Keratinocyte (primary cell): ENCODE measurements around the gene MYOCOS. TPM values are rescaled to one million over a fixed set of nuclear protein-coding genes. Genes with fewer than 3 reads are reported as not detected.

Source experiments
- DNase-seq: peaks from one replicate; pipeline ENCODE4 v3.0.0-alpha.2; 2011; ENCODE audit warnings: low read depth, missing footprints, low spot score
- FAIRE-seq: peaks from 2 replicates; lab custom pipeline; 2011; peaks lifted over from hg19 to GRCh38; lab: Jason Lieb, UNC
- H2AFZ ChIP-seq: 2 replicates; pipeline ENCODE4 v1.6.0; 2012; ENCODE audit warnings: low read length, control low read depth, inconsistent platforms; ENCODE audit not compliant: control insufficient read depth
- H3K27ac ChIP-seq: 2 replicates; pipeline ENCODE4 v1.5.1; 2011; ENCODE audit warnings: low read length; ENCODE audit not compliant: control insufficient read depth, insufficient read depth
- H3K27me3 ChIP-seq: 3 replicates; pipeline ENCODE4 v1.6.0; 2011; ENCODE audit warnings: low read length; ENCODE audit not compliant: control insufficient read depth, insufficient read depth; ENCODE audit errors: extremely low read depth
- H3K36me3 ChIP-seq, 2 experiments: 2 replicates in 1 of 2; 3 replicates in 1 of 2; pipeline ENCODE4 v1.5.1; 2011; ENCODE audit warnings: low read length in 2 of 2, mild to moderate bottlenecking in 1 of 2; ENCODE audit not compliant: control insufficient read depth in 2 of 2, insufficient read depth in 2 of 2; ENCODE audit errors: extremely low read depth in 1 of 2
- H3K4me1 ChIP-seq: 3 replicates; pipeline ENCODE4 v1.5.1; 2011; ENCODE audit warnings: low read length; ENCODE audit not compliant: control insufficient read depth, insufficient read depth; ENCODE audit errors: extremely low read depth
- H3K4me2 ChIP-seq: 3 replicates; pipeline ENCODE4 v1.6.0; 2011; ENCODE audit warnings: low read depth, low read length; ENCODE audit not compliant: control insufficient read depth, insufficient read depth; ENCODE audit errors: extremely low read depth
- H3K4me3 ChIP-seq, 3 experiments: fragments of 200-600 bp in 1 of 3; sonication (generic) in 1 of 3; 2 replicates in 2 of 3; 3 replicates in 1 of 3; pipeline ENCODE4 v1.5.1; 2011 to 2016; ENCODE audit warnings: low read length in 3 of 3, mild to moderate bottlenecking in 3 of 3, control low read depth in 2 of 3, inconsistent platforms in 1 of 3, low read depth in 1 of 3, mixed read lengths in 1 of 3, mixed run types in 1 of 3, moderate library complexity in 1 of 3; ENCODE audit not compliant: control insufficient read depth in 2 of 3, insufficient read depth in 2 of 3; ENCODE audit errors: extremely low read depth in 1 of 3
- H3K79me2 ChIP-seq: 2 replicates; pipeline ENCODE4 v1.6.0; 2012; ENCODE audit warnings: low read length; ENCODE audit not compliant: control insufficient read depth, insufficient read depth
- H3K9ac ChIP-seq: 3 replicates; pipeline ENCODE4 v1.6.0; 2011; ENCODE audit warnings: low read length; ENCODE audit not compliant: control insufficient read depth, insufficient read depth; ENCODE audit errors: extremely low read depth
- H3K9me1 ChIP-seq: 3 replicates; pipeline ENCODE4 v1.6.0; 2011; ENCODE audit warnings: low read length; ENCODE audit not compliant: control insufficient read depth, insufficient read depth; ENCODE audit errors: extremely low read depth
- H3K9me3 ChIP-seq: 2 replicates; pipeline ENCODE4 v1.5.1; 2012; ENCODE audit warnings: low read depth, low read length; ENCODE audit not compliant: control insufficient read depth
- H4K20me1 ChIP-seq: 3 replicates; pipeline ENCODE4 v1.6.0; 2011; ENCODE audit warnings: low read length; ENCODE audit not compliant: control insufficient read depth, insufficient read depth; ENCODE audit errors: extremely low read depth
- CTCF ChIP-seq, 3 experiments: IDR thresholded peaks in 1 of 3; conservative IDR thresholded peaks in 1 of 3; optimal IDR thresholded peaks in 1 of 3; 2 replicates in 2 of 3; 3 replicates in 1 of 3; pipeline versions ENCODE3 to v1.5.1; 2011; ENCODE audit warnings: low read length in 3 of 3, mild to moderate bottlenecking in 3 of 3, moderate library complexity in 2 of 3, control low read depth in 1 of 3, inconsistent platforms in 1 of 3; ENCODE audit not compliant: insufficient read depth in 2 of 3; ENCODE audit errors: extremely low read depth in 1 of 3
- EZH2 ChIP-seq: IDR thresholded peaks from one replicate; pipeline ENCODE4 v1.6.1; 2012; ENCODE audit warnings: inconsistent platforms, mild to moderate bottlenecking, low read length, moderate library complexity
- dilution Hi-C: fragments of 300-500 bp; cut with MboI; formaldehyde crosslinking; loops from one replicate; pipeline ENCODE4 v1.7.0; 2020; ENCODE audit warnings: low sequenced_read_pairs; ENCODE audit not compliant: extremely low pct_ligation_motif_present
- polyA plus RNA-seq, 5 experiments: library from polyadenylated mRNA; depleted of rRNA in 3 of 5; stranded (reverse) in 3 of 5; stranded (forward) in 1 of 5; unstranded in 1 of 5; fragments of >200 nt; gene quantifications; 1 replicate in 1 of 5; 2 replicates in 3 of 5; 3 replicates in 1 of 5; pipeline versions ENCODE4 v1.2.1 to v1.2.3, GENCODE V29; 2011 to 2012; ENCODE audit warnings: missing spikeins in 2 of 5, low read depth in 1 of 5, low replicate concordance in 1 of 5

MYOCOS gene
- polyA plus RNA-seq, 1 donor (not counting 4 experiments of a cell fraction or from before 2014, with no cell fraction given) = 0.05 TPM

GRCh38 chr1:171661076-171661650 is 39.1 kb downstream of the MYOCOS start:
- H3K27ac ChIP-seq = no peak overlapping the region
- no peak overlapping the region for H2AFZ ChIP-seq
- FAIRE-seq = no peak
- no peak for DNase-seq
- H4K20me1 ChIP-seq = no peaks in the 10 kb centered on the region
- H3K79me2 ChIP-seq = no peaks in the 10 kb centered on the region
- no peak overlapping the region for H3K4me3 ChIP-seq
- no peaks in the 10 kb centered on the region for H3K9me1 ChIP-seq
- H3K27me3 ChIP-seq = no peaks in the 10 kb centered on the region
- H3K4me1 ChIP-seq = no peaks in the 10 kb centered on the region
- H3K9ac ChIP-seq = no peak overlapping the region
- H3K4me2 ChIP-seq = no peak overlapping the region
- no peaks in the 10 kb centered on the region for H3K36me3 ChIP-seq
- no peaks in the 10 kb centered on the region for H3K9me3 ChIP-seq
- no peak for TF ChIP-seq EZH2
- dilution Hi-C loops = no loop called here

- DNase-seq (no peak), FAIRE-seq (no peak)
- Histone ChIP-seq H3K4me1 (no peaks in the 10 kb centered on the region), H3K27ac (no peak overlapping the region), H2AFZ (no peak overlapping the region), H3K27me3 (no peaks in the 10 kb centered on the region), H4K20me1 (no peaks in the 10 kb centered on the region), H3K9me1 (no peaks in the 10 kb centered on the region), H3K9ac (no peak overlapping the region), H3K36me3 (no peaks in the 10 kb centered on the region), H3K4me3 (no peak overlapping the region), H3K4me2 (no peak overlapping the region), H3K9me3 (no peaks in the 10 kb centered on the region), H3K79me2 (no peaks in the 10 kb centered on the region)
- TF ChIP-seq CTCF (optimal IDR thresholded peaks at IDR 0.05 in 1 of 3, IDR thresholded peaks at IDR 0.05 in 1 of 3, conservative IDR thresholded peaks at IDR 0.05 in 1 of 3; ENCODE audit: extremely low read depth in 1 of 3, insufficient read depth in 2 of 3, low read length in 3 of 3) = no peak
- no peak for TF ChIP-seq EZH2
- dilution Hi-C loops = no loop called here
Measured at GRCh38 chr1:171663036-171663853, 41.2 kb downstream of the MYOCOS start.
